SK-MEL-5 (cell line): Measurements from ENCODE around the gene CAMTA1. TPM values are rescaled to one million over a fixed set of nuclear protein-coding genes. Genes with fewer than 3 reads are reported as not detected.
"Not testable (repeated sequence)": the region's sequence is repeated elsewhere in the genome, so short reads cannot be mapped to it uniquely, and the experiment has no call there.

Experiments used
- DNase-seq: peaks from one replicate; pipeline ENCODE4 v3.0.0-alpha.2; 2016; ENCODE audit warnings: low read depth, low spot score
- in situ Hi-C: cut with HindIII; loops from 2 replicates; pipeline ENCODE4 v1.10.0; 2016; ENCODE audit warnings: low sequenced_read_pairs, high pct_unique_total_duplicates, low pct_unique_long_range_greater_than_20kb
- total RNA-seq: library from RNA; depleted of rRNA; stranded (reverse); fragments of >200 nt; shearing (Covaris generic); gene quantifications from 2 replicates; pipeline ENCODE4 v1.2.3, GENCODE V29; 2014

Gene CAMTA1
- total RNA-seq, 1 experiment from 2014 or later: 47.4 TPM

GRCh38 chr1:7693037-7693436, 907.8 kb downstream of the CAMTA1 start:
- in situ Hi-C loops: not testable (repeated sequence)

GRCh38 chr1:7693662-7694061, 908.4 kb downstream of the CAMTA1 start:
- in situ Hi-C loops: no loop called here

More at GRCh38 chr1:7693037-7693436, 907.8 kb downstream of the CAMTA1 start:
- not testable (repeated sequence) for DNase-seq

GRCh38 chr1:7694600-7695496, 909.6 kb downstream of the CAMTA1 start:
- no peak for DNase-seq
- in situ Hi-C loops: no loop called here

More at GRCh38 chr1:7693662-7694061, 908.4 kb downstream of the CAMTA1 start:
- DNase-seq: no peak

- DNase-seq: no peak
- in situ Hi-C loops: no loop called here
These were observed 910.4 kb downstream of the CAMTA1 start for GRCh38 chr1:7695497-7696117.

GRCh38 chr1:7698641-7699040, 913.4 kb downstream of the CAMTA1 start:
- DNase-seq: no peak
- in situ Hi-C loops: no loop called here

GRCh38 chr1:7702365-7702764, 917.1 kb downstream of the CAMTA1 start:
- in situ Hi-C loops: no loop called here
- DNase-seq: peak; percentile 72

- no peak for DNase-seq
- in situ Hi-C loops: no loop called here
These were observed 918.3 kb downstream of the CAMTA1 start for GRCh38 chr1:7703321-7704213.

GRCh38 chr1:7704214-7705047, 919.2 kb downstream of the CAMTA1 start:
- in situ Hi-C loops: no loop called here

GRCh38 chr1:7705048-7705907, 920.0 kb downstream of the CAMTA1 start:
- in situ Hi-C loops: no loop called here
- DNase-seq: no peak

More at GRCh38 chr1:7704214-7705047, 919.2 kb downstream of the CAMTA1 start:
- DNase-seq: peak; percentile 84

GRCh38 chr1:7705908-7706216, 920.6 kb downstream of the CAMTA1 start:
- DNase-seq: no peak
- in situ Hi-C loops: no loop called here

- no peak for DNase-seq
- in situ Hi-C loops: no loop called here
These were observed 922.3 kb downstream of the CAMTA1 start for GRCh38 chr1:7707527-7707926.

GRCh38 chr1:7708065-7708464, 922.8 kb downstream of the CAMTA1 start:
- DNase-seq, in situ Hi-C loops: not testable (repeated sequence)

- in situ Hi-C loops: no loop called here
- DNase-seq: no peak
These were observed 925.6 kb downstream of the CAMTA1 start for GRCh38 chr1:7710859-7711258.

- in situ Hi-C loops: no loop called here
- DNase-seq: no peak
These were observed 927.6 kb downstream of the CAMTA1 start for GRCh38 chr1:7712731-7713323.

GRCh38 chr1:7716506-7716905, 931.3 kb downstream of the CAMTA1 start:
- DNase-seq: no peak
- in situ Hi-C loops: no loop called here

GRCh38 chr1:7717748-7718368, 932.6 kb downstream of the CAMTA1 start:
- in situ Hi-C loops: no loop called here
- no peak for DNase-seq
